Right lobe of liver (tissue), 6 donors: ENCODE data around the gene MSANTD3. TPM values are rescaled to one million over a fixed set of nuclear protein-coding genes. Genes with fewer than 3 reads are reported as not detected.

Experiments used
- ATAC-seq, 4 donors: fragments of 200-7000 bp; cut with Tn5 transposase; one replicate each; pipeline ENCODE4 v1.9.1; 2020; ENCODE audit warnings: mild to moderate bottlenecking in 4 of 4, moderate library complexity in 4 of 4
- DNase-seq, 3 donors: peaks; one replicate each; pipeline ENCODE4 v3.0.0-alpha.2; 2020
- H3K27ac ChIP-seq, 3 donors: fragments of 200-600 bp; one replicate each; pipeline ENCODE4 v1.8.0; 2022
- H3K27me3 ChIP-seq, 2 donors: fragments of 200-600 bp; one replicate each; pipeline ENCODE4 v1.8.0; 2022
- H3K36me3 ChIP-seq, 4 donors: fragments of 200-600 bp; sonication (generic) in 1 of 4; one replicate each; pipeline versions ENCODE4 v1.5.1 to v1.8.0; 2017 to 2022; ENCODE audit warnings: control low read depth in 1 of 4
- H3K4me1 ChIP-seq, 4 donors: fragments of 200-600 bp; sonication (generic) in 1 of 4; one replicate each; pipeline versions ENCODE4 v1.5.1 to v1.8.0; 2017 to 2022; ENCODE audit warnings: control low read depth in 1 of 4
- H3K4me3 ChIP-seq, 3 donors: fragments of 200-600 bp; one replicate each; pipeline ENCODE4 v1.8.0; 2022
- H3K9me3 ChIP-seq, 4 donors: fragments of 200-600 bp; sonication (generic) in 1 of 4; one replicate each; pipeline versions ENCODE4 v1.5.1 to v1.8.0; 2017 to 2022; ENCODE audit warnings: control low read depth in 1 of 4
- POLR2A ChIP-seq: fragments of 450-650 bp; IDR thresholded peaks from one replicate; pipeline ENCODE4 v1.6.1; 2017; ENCODE audit warnings: antibody characterized with exemption, mild to moderate bottlenecking
- WGBS: methylation state at CpG from one replicate; pipeline ENCODE4 v1.1.6; 2018; ENCODE audit warnings: low coverage, low lambda C conversion rate; ENCODE audit not compliant: insufficient coverage; ENCODE audit errors: missing lambda C conversion rate; 5-methylcytosine and 5-hydroxymethylcytosine counted together
- intact Hi-C, 2 donors: fragments of 100-400 bp; cut with DNase I; formaldehyde crosslinking; loops; one replicate each; pipeline versions ENCODE4 v1.11.2 to v1.14.1; 2022
- total RNA-seq, 6 experiments: library from RNA; depleted of rRNA in 2 of 6; stranded (reverse); fragments of >200 nt in 2 of 6; fragmentation: NEBNext Ultra II Directional in 3 of 6; extraction: Animal tissue kit (Norgen Biotek cat#: 25700) in 3 of 6; gene quantifications; one replicate each; pipeline versions ENCODE4 v1.1.0 to v1.2.4, GENCODE V29; 2016 to 2023
- TF ChIP-seq, protein P1 (sequence below), 4 donors: fragments of 200-600 bp in 3 of 4; fragments of 450-650 bp in 1 of 4; IDR thresholded peaks; one replicate each; pipeline versions ENCODE4 v1.5.1 to v1.8.0; 2016 to 2022; ENCODE audit warnings: antibody characterized with exemption in 4 of 4, mild to moderate bottlenecking in 2 of 4
- donor health status: DM: no; HTN: yes; CAD: no.
- donor health status: DM: no; HTN: no; CAD: no.
- donor health status: DM: no; HTN: no; CAD: no.
- donor health status: DM: no; HTN: yes; CAD: no.
- donor health status: DM: no; HTN: yes; CAD: no.

MSANTD3 gene
- total RNA-seq, 6 experiments from 2014 or later: 6.7 to 26.9 (median 15.9) TPM

DNA sequence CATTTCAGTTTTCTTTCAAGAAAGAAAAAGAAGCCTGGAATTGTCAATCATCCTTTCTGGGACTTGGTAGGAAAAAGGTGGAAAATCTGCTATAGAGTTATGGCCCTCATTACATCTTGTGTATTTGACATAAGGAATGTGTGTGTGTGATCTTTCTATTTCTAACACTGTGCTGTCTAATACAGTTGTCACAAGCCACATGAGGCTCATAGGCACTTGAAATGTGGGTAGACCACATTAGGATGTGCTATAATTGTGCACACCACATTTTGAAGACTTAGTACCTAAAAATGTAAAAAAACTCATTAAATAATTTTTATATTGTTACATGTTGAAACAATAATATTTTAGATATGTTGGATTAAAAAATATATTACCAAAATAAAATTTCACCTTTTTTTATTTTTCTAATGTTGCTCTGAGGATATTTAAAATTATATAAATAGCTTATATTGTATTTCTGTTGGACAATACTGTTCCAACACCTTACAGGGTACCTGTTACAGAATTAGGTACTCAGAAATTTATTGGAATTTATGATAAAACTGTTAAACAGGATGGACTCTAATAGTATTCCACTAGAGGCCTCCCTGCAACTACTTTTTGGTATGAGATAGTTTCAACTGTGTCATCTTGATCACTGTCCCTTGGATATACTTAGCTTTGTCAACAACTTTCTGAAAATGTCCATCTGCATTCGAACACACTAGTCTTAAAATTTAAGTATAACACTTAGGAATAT lies 18.4 kb downstream of the MSANTD3 start:
- ATAC-seq: no peak
- no peaks in the 10 kb centered on the region for H3K36me3 ChIP-seq
- DNase-seq: no peak
- H3K9me3 ChIP-seq: no peaks in the 10 kb centered on the region
- 71% methylated on average over 1 of the region's 1 CpG for WGBS
- H3K4me3 ChIP-seq: no peak overlapping the region
- H3K27ac ChIP-seq: no peak overlapping the region
- no peak for TF ChIP-seq POLR2A
- TF ChIP-seq, protein P1, sequence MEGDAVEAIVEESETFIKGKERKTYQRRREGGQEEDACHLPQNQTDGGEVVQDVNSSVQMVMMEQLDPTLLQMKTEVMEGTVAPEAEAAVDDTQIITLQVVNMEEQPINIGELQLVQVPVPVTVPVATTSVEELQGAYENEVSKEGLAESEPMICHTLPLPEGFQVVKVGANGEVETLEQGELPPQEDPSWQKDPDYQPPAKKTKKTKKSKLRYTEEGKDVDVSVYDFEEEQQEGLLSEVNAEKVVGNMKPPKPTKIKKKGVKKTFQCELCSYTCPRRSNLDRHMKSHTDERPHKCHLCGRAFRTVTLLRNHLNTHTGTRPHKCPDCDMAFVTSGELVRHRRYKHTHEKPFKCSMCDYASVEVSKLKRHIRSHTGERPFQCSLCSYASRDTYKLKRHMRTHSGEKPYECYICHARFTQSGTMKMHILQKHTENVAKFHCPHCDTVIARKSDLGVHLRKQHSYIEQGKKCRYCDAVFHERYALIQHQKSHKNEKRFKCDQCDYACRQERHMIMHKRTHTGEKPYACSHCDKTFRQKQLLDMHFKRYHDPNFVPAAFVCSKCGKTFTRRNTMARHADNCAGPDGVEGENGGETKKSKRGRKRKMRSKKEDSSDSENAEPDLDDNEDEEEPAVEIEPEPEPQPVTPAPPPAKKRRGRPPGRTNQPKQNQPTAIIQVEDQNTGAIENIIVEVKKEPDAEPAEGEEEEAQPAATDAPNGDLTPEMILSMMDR (IDR thresholded peaks at IDR 0.05): no peak
- peaks cover 0 to 14% (median 7%) of the 10 kb centered on the region in 4 donors for H3K4me1 ChIP-seq
- no peaks in the 10 kb centered on the region for H3K27me3 ChIP-seq
- intact Hi-C loops: no loop called here

DNA sequence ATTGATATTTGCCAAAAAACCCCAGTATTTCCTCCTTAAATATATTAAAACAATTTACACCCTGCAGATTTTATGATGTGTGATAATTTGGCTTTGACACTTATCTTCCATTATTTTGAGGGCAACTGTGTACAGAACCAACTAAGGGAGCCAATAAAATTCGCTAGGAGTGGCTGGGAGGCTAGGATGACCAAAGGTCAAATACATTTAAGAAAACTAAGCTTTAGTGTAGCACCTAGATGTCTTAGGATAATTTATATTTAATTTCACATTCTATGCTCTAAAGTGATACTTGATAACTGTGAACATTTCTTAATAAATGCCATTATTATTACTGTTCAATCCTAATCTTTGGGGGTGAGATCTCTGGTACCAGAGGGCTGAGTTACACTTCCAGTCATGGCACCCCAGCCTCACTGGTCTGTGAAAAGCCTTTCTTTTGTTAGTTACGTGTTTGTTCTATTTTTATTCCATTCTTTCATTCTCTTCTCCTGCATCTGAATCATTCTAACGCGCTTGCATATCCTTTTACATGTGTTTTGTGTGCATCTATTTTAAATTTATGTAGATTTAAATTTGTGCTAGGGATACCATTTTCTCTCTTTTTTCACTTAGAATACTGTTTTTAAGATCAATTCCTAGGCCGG lies 19.1 kb downstream of the MSANTD3 start:
- DNase-seq: no peak
- intact Hi-C loops: no loop called here

GRCh38 chr9:100447041-100447440 lies 20.1 kb downstream of the MSANTD3 start:
- intact Hi-C loops: no loop called here
- DNase-seq: no peak
- Histone ChIP-seq H3K36me3 (peaks cover 0 to 3% (median 0%) of the 10 kb centered on the region in 4 donors), H3K27me3 (no peaks in the 10 kb centered on the region), H3K4me3 (no peak overlapping the region), H3K4me1 (peaks cover 0 to 14% (median 7%) of the 10 kb centered on the region in 4 donors), H3K9me3 (no peaks in the 10 kb centered on the region), H3K27ac (no peak overlapping the region)
- no peak for ATAC-seq
- TF ChIP-seq, protein P1 (IDR thresholded peaks at IDR 0.05): no peak
- no peak for TF ChIP-seq POLR2A

More for the DNA sequence above, 19.1 kb downstream of the MSANTD3 start:
- Histone ChIP-seq H3K4me1 (peaks cover 0 to 14% (median 7%) of the 10 kb centered on the region in 4 donors), H3K27ac (no peak overlapping the region), H3K9me3 (no peaks in the 10 kb centered on the region), H3K4me3 (no peak overlapping the region), H3K36me3 (peaks cover 0 to 3% (median 0%) of the 10 kb centered on the region in 4 donors), H3K27me3 (no peaks in the 10 kb centered on the region)
- TF ChIP-seq POLR2A: no peak
- TF ChIP-seq, protein P1 (IDR thresholded peaks at IDR 0.05): no peak
- no peak for ATAC-seq
- WGBS: 90% methylated on average over 5 of the region's 5 CpGs

- no peak for DNase-seq
- Histone ChIP-seq H3K9me3 (no peaks in the 10 kb centered on the region), H3K36me3 (peaks cover 0 to 3% (median 0%) of the 10 kb centered on the region in 4 donors), H3K27me3 (no peaks in the 10 kb centered on the region), H3K27ac (no peak overlapping the region), H3K4me3 (no peak overlapping the region), H3K4me1 (peaks cover 0 to 14% (median 7%) of the 10 kb centered on the region in 4 donors)
- intact Hi-C loops: no loop called here
- WGBS: no CpG with 5 or more reads among the region's 2 CpGs
- no peak for ATAC-seq
- TF ChIP-seq, protein P1 (IDR thresholded peaks at IDR 0.05): no peak
- no peak for TF ChIP-seq POLR2A
These were observed 21.3 kb downstream of the MSANTD3 start for GRCh38 chr9:100448266-100448665.
